Measurements from ENCODE around the gene ELL.

GRCh38 chr19:18475004-18475453 is 46.8 kb downstream of the ELL start:
- TF ChIP-seq TAF1 (IDR thresholded peaks at IDR 0.05; ENCODE audit: low read depth) (no peak), FOXM1 (IDR thresholded peaks at IDR 0.05; ENCODE audit: borderline replicate concordance, low read depth) (no peak), NFIC (IDR thresholded peaks at IDR 0.05) (no peak)

Data from Ishikawa (cell line).